Activated naive CD4-positive, alpha-beta T cell treated with anti-CD3 and anti-CD28 coated beads for 36 hours (primary cell): Measurements from ENCODE around the gene LRRC61. TPM values are rescaled to one million over a fixed set of nuclear protein-coding genes. Genes with fewer than 3 reads are reported as not detected.
A peak's percentile ranks its signal among the peaks of the same experiment; 100 is the strongest.

Source experiments
- CTCF ChIA-PET: fragments of 350-600 bp; sonication (Branson Sonifier 250); formaldehyde crosslinking; loops from one replicate; lab custom pipeline; 2021; ENCODE audit warnings: antibody characterized with exemption; lab: Charles Lee
- DNase-seq: peaks from one replicate; pipeline ENCODE4 v3.0.0-alpha.2; 2020
- H3K27ac Mint-ChIP-seq: one replicate; pipeline ENCODE4 v1.8.0; 2021; ENCODE audit warnings: mild to moderate bottlenecking, mixed read lengths
- H3K27me3 Mint-ChIP-seq: one replicate; pipeline ENCODE4 v1.8.0; 2021; ENCODE audit warnings: low read depth, mixed read lengths
- H3K36me3 Mint-ChIP-seq: one replicate; pipeline ENCODE4 v1.8.0; 2021; ENCODE audit warnings: low read depth, mixed read lengths
- H3K4me1 Mint-ChIP-seq: one replicate; pipeline ENCODE4 v1.8.0; 2021; ENCODE audit warnings: low read depth, mixed read lengths
- H3K4me3 Mint-ChIP-seq: one replicate; pipeline ENCODE4 v1.8.0; 2021; ENCODE audit warnings: mild to moderate bottlenecking, moderate library complexity, mixed read lengths
- H3K9me3 Mint-ChIP-seq: one replicate; pipeline ENCODE4 v1.8.0; 2021; ENCODE audit warnings: mixed read lengths
- intact Hi-C: fragments of 100-400 bp; cut with micrococcal nuclease; formaldehyde crosslinking; loops from one replicate; pipeline ENCODE4 v1.15.1; 2023
- total RNA-seq, 2 experiments: library from RNA; stranded (reverse); gene quantifications; one replicate each; pipeline ENCODE4 v1.2.3, GENCODE V29; 2021

Gene LRRC61
- total RNA-seq, 2 experiments from 2014 or later = 10.3 to 13.3 TPM

- DNase-seq = no peak
- H3K9me3 Mint-ChIP-seq = no peaks in the 10 kb centered on the region
- no peak overlapping the region for H3K4me3 Mint-ChIP-seq
- CTCF ChIA-PET = interaction anchor here (3.4 kb wide), 1 partner anchor 15 kb away, joined by 22 read pairs; no protein-coding TSS in a partner anchor
- H3K4me1 Mint-ChIP-seq = peaks cover 48% of the 10 kb centered on the region
- H3K27ac Mint-ChIP-seq = no peak overlapping the region
- H3K27me3 Mint-ChIP-seq = no peaks in the 10 kb centered on the region
- H3K36me3 Mint-ChIP-seq = peaks cover 12% of the 10 kb centered on the region
- intact Hi-C loops = loop anchor here (10.0 kb wide), 2 partner anchors 253 to 713 kb away; partner anchors contain the start of genes AGAP3, FASTK and TMUB1
Measured at GRCh38 chr7:150371131-150371995, 48.2 kb downstream of the LRRC61 start.

GRCh38 chr7:150371996-150372270 is 48.8 kb downstream of the LRRC61 start:
- no peaks in the 10 kb centered on the region for H3K9me3 Mint-ChIP-seq
- H3K27ac Mint-ChIP-seq = no peak overlapping the region
- CTCF ChIA-PET = no interaction called here
- intact Hi-C loops = loop anchor here (10.0 kb wide), 2 partner anchors 253 to 713 kb away; partner anchors contain the start of genes AGAP3, FASTK and TMUB1
- no peak overlapping the region for H3K4me3 Mint-ChIP-seq
- peaks cover 51% of the 10 kb centered on the region for H3K4me1 Mint-ChIP-seq
- peaks cover 12% of the 10 kb centered on the region for H3K36me3 Mint-ChIP-seq
- H3K27me3 Mint-ChIP-seq = no peaks in the 10 kb centered on the region
- no peak for DNase-seq

GRCh38 chr7:150372271-150373048 is 49.3 kb downstream of the LRRC61 start:
- Mint-ChIP-seq H3K4me1 (peaks cover 52% of the 10 kb centered on the region), H3K27ac (no peak overlapping the region), H3K36me3 (peaks cover 12% of the 10 kb centered on the region), H3K27me3 (no peaks in the 10 kb centered on the region), H3K9me3 (no peaks in the 10 kb centered on the region), H3K4me3 (no peak overlapping the region)
- CTCF ChIA-PET = interaction anchor here (1.2 kb wide), 1 partner anchor 17 kb away, joined by 5 read pairs; no protein-coding TSS in a partner anchor
- intact Hi-C loops = loop anchor here (10.0 kb wide), 2 partner anchors 252 to 712 kb away; partner anchors contain the start of genes AGAP3, FASTK and TMUB1
- DNase-seq = no peak

GRCh38 chr7:150373049-150373801 is 50.1 kb downstream of the LRRC61 start:
- Mint-ChIP-seq H3K4me1 (peaks cover 54% of the 10 kb centered on the region), H3K27me3 (no peaks in the 10 kb centered on the region), H3K27ac (no peak overlapping the region), H3K36me3 (peaks cover 12% of the 10 kb centered on the region), H3K4me3 (no peak overlapping the region), H3K9me3 (no peaks in the 10 kb centered on the region)
- intact Hi-C loops = loop anchor here (10.0 kb wide), 2 partner anchors 252 to 712 kb away; partner anchors contain the start of genes AGAP3, FASTK and TMUB1
- DNase-seq = peak; percentile 3
- CTCF ChIA-PET = interaction anchor here (1.2 kb wide), 1 partner anchor 18 kb away, joined by 5 read pairs; no protein-coding TSS in a partner anchor

DNA sequence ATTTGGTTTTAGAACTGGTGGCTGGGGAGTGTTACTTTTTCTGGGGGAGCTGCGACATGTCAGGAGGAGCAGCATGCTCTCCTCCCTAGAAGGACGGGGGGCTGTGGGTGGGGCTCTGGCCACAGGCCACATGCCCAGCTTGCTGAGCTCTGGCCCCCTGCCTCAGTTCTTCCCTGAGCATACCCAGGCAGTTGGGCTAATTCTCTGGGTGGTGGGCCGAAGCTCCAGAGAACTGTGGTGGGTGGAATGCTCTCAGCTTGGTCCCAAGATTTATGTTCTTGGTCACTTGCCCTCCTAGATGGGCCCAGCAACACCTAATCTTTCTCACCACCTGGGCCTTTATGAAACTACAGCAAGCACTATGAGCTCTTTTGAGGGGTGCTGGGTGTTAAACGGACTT is 50.9 kb downstream of the LRRC61 start:
- intact Hi-C loops = loop anchor here (10.0 kb wide), 2 partner anchors 251 to 711 kb away; partner anchors contain the start of genes AGAP3, FASTK and TMUB1
- no peak overlapping the region for H3K4me3 Mint-ChIP-seq

GRCh38 chr7:150374472-150374871 is 51.3 kb downstream of the LRRC61 start:
- intact Hi-C loops = loop anchor here (10.0 kb wide), 2 partner anchors 250 to 710 kb away; partner anchors contain the start of genes AGAP3, FASTK and TMUB1
- peaks cover 10% of the 10 kb centered on the region for H3K36me3 Mint-ChIP-seq
- H3K27me3 Mint-ChIP-seq = no peaks in the 10 kb centered on the region
- no peak for DNase-seq
- peak overlapping the region; percentile 38 for H3K27ac Mint-ChIP-seq
- H3K4me1 Mint-ChIP-seq = peaks cover 54% of the 10 kb centered on the region
- H3K4me3 Mint-ChIP-seq = no peak overlapping the region
- H3K9me3 Mint-ChIP-seq = no peaks in the 10 kb centered on the region
- CTCF ChIA-PET = interaction anchor here (0.9 to 1.2 kb wide), 3 partner anchors 9 to 31 kb away, joined by 3 read pairs; no protein-coding TSS in a partner anchor

More for the DNA sequence above, 50.9 kb downstream of the LRRC61 start:
- peak; percentile 1 for DNase-seq
- H3K4me1 Mint-ChIP-seq = peaks cover 55% of the 10 kb centered on the region
- H3K9me3 Mint-ChIP-seq = no peaks in the 10 kb centered on the region
- peaks cover 11% of the 10 kb centered on the region for H3K36me3 Mint-ChIP-seq
- CTCF ChIA-PET = interaction anchor here (1.2 kb wide), 1 partner anchor 18 kb away, joined by 5 read pairs; no protein-coding TSS in a partner anchor
- H3K27ac Mint-ChIP-seq = peak overlapping the region; percentile 38
- no peaks in the 10 kb centered on the region for H3K27me3 Mint-ChIP-seq

DNA sequence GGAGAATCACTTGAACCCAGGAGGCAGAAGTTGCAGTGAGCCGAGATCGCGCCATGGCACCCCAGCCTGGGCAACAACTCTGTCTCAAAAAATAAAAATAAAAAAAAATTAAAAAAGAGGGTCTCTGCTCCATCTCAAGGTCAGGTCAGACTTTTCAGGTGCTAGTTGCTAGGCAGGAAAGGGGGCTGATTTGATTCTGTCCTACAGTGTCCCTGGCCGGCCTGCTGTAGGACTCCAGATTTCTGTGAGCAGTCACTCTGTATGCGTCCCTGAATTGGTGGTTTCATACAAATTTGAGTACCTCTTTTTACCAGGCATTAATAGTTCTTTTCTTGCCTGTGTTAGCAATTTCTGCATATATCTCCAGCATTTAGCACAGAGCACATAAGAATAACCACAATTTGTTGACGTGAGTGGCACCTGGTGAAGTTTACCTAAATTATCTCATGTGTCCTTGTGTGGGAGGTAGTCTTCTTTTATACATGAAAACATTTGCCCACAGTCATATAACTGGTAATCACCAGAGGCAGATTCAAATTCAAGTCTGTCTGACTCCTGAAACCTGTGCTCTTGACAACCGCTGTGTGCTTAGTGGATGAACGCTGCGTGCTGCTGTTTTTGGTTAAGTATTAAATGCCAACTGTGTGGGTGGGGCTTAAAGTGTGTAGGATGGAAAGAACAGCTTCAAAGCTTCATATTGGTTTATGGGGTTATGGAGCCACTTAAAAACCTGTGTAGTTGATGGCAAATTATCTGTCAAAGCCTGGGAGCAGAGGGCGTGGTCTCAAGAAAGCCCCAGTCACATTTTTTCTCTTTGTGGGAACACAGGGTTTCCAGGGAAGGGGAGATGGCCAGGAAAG is 52.7 kb downstream of the LRRC61 start:
- no peak overlapping the region for H3K4me3 Mint-ChIP-seq
- H3K27me3 Mint-ChIP-seq = no peaks in the 10 kb centered on the region
- CTCF ChIA-PET = interaction anchor here (0.9 to 1.2 kb wide), 3 partner anchors 9 to 30 kb away, joined by 3 read pairs; no protein-coding TSS in a partner anchor
- no peaks in the 10 kb centered on the region for H3K9me3 Mint-ChIP-seq
- peaks cover 50% of the 10 kb centered on the region for H3K4me1 Mint-ChIP-seq
- peak; percentile 63 for DNase-seq
- peaks cover 9% of the 10 kb centered on the region for H3K36me3 Mint-ChIP-seq
- peak overlapping the region; percentile 59 for H3K27ac Mint-ChIP-seq
- intact Hi-C loops = loop anchor here (10.0 kb wide), 2 partner anchors 249 to 709 kb away; partner anchors contain the start of genes AGAP3, FASTK and TMUB1

- peaks cover 9% of the 10 kb centered on the region for H3K36me3 Mint-ChIP-seq
- no peak overlapping the region for H3K4me3 Mint-ChIP-seq
- peak overlapping the region; percentile 59 for H3K27ac Mint-ChIP-seq
- H3K9me3 Mint-ChIP-seq = no peaks in the 10 kb centered on the region
- no peaks in the 10 kb centered on the region for H3K27me3 Mint-ChIP-seq
- peaks cover 49% of the 10 kb centered on the region for H3K4me1 Mint-ChIP-seq
- intact Hi-C loops = loop anchor here (10.0 kb wide), 2 partner anchors 248 to 708 kb away; partner anchors contain the start of genes AGAP3, FASTK and TMUB1
- CTCF ChIA-PET = no interaction called here
- no peak for DNase-seq
Measured at GRCh38 chr7:150376560-150376959, 53.4 kb downstream of the LRRC61 start.

- no peak overlapping the region for H3K4me3 Mint-ChIP-seq
- peaks cover 49% of the 10 kb centered on the region for H3K4me1 Mint-ChIP-seq
- H3K27ac Mint-ChIP-seq = no peak overlapping the region
- CTCF ChIA-PET = interaction anchor here (1.2 to 1.8 kb wide), 2 partner anchors 7 to 52 kb away, joined by 3 to 8 read pairs; no protein-coding TSS in a partner anchor
- DNase-seq = no peak
- peaks cover 9% of the 10 kb centered on the region for H3K36me3 Mint-ChIP-seq
- intact Hi-C loops = loop anchor here (10.0 kb wide), 2 partner anchors 248 to 708 kb away; partner anchors contain the start of genes AGAP3, FASTK and TMUB1
- H3K27me3 Mint-ChIP-seq = no peaks in the 10 kb centered on the region
- H3K9me3 Mint-ChIP-seq = no peaks in the 10 kb centered on the region
Measured at GRCh38 chr7:150377196-150377595, 54.0 kb downstream of the LRRC61 start.

GRCh38 chr7:150377635-150378034 is 54.5 kb downstream of the LRRC61 start:
- Mint-ChIP-seq H3K4me1 (peaks cover 49% of the 10 kb centered on the region), H3K4me3 (peak overlapping the region; percentile 19), H3K27ac (no peak overlapping the region)

More at GRCh38 chr7:150377635-150378034, 54.5 kb downstream of the LRRC61 start:
- Mint-ChIP-seq H3K36me3 (peaks cover 6% of the 10 kb centered on the region), H3K9me3 (no peaks in the 10 kb centered on the region), H3K27me3 (no peaks in the 10 kb centered on the region)
- intact Hi-C loops = loop anchor here (2.0 to 10.0 kb wide), 3 partner anchors 247 to 707 kb away; partner anchors contain the start of genes AGAP3, FASTK and TMUB1
- CTCF ChIA-PET = interaction anchor here (0.7 to 1.8 kb wide), 5 partner anchors 8 to 52 kb away, joined by 3 to 10 read pairs (median 3); no protein-coding TSS in a partner anchor
- no peak for DNase-seq
